Ishikawa (cell line): ENCODE data around the gene ITPR1.

Source experiments
- CEBPB ChIP-seq: IDR thresholded peaks from 2 replicates; pipeline ENCODE4 v1.6.1; 2012
- CREB1 ChIP-seq: IDR thresholded peaks from 2 replicates; pipeline ENCODE4 v1.6.1; 2012; ENCODE audit warnings: low read depth
- EGR1 ChIP-seq: IDR thresholded peaks from 2 replicates; pipeline ENCODE4 v1.6.1; 2012
- EP300 ChIP-seq: IDR thresholded peaks from 2 replicates; pipeline ENCODE4 v1.6.1; 2012; ENCODE audit warnings: borderline replicate concordance
- FOXM1 ChIP-seq: IDR thresholded peaks from 2 replicates; pipeline ENCODE4 v1.6.1; 2012; ENCODE audit warnings: low read depth, borderline replicate concordance
- MAX ChIP-seq: IDR thresholded peaks from 2 replicates; pipeline ENCODE4 v1.6.1; 2012
- TAF1 ChIP-seq: IDR thresholded peaks from 2 replicates; pipeline ENCODE4 v1.6.1; 2012; ENCODE audit warnings: low read depth, mild to moderate bottlenecking
- TCF12 ChIP-seq: IDR thresholded peaks from 2 replicates; pipeline ENCODE4 v1.6.1; 2012; ENCODE audit warnings: low read depth
- USF1 ChIP-seq: IDR thresholded peaks from 2 replicates; pipeline ENCODE4 v1.6.1; 2012
- ZBTB7A ChIP-seq: IDR thresholded peaks from 2 replicates; pipeline ENCODE4 v1.6.1; 2012; ENCODE audit warnings: low read depth
- TF ChIP-seq, protein P1 (sequence below): IDR thresholded peaks from 2 replicates; pipeline ENCODE4 v1.6.1; 2012; ENCODE audit warnings: low read depth, mild to moderate bottlenecking

DNA sequence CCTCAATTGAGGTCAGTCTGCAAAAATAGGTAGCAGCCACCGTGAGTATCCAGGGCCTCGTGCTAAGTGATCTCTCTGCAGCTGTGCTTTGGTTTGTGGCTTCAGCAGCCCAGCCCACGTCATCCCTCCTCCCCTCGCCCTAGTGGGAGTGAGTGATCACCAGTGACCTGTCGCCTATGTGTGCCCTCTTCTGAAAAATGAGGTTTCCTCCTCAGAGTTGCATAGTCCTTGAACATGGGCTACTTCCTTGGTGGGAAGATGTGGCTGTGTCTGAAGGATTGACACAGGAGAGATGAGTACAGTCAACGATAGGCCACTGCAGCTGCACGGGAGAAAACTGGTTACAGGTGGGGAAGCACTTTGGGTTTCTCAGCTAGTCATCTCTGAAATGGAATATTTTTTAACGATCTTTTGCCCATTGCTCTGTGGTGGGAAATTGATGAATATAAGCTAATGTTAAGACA, 341.3 kb downstream of the ITPR1 start:
- TF ChIP-seq FOXM1 (no peak), EP300 (no peak), TAF1 (no peak), ZBTB7A (no peak), USF1 (no peak), TCF12 (no peak), CEBPB (no peak), CREB1 (no peak), EGR1 (no peak), MAX (no peak)
- TF ChIP-seq, protein P1, sequence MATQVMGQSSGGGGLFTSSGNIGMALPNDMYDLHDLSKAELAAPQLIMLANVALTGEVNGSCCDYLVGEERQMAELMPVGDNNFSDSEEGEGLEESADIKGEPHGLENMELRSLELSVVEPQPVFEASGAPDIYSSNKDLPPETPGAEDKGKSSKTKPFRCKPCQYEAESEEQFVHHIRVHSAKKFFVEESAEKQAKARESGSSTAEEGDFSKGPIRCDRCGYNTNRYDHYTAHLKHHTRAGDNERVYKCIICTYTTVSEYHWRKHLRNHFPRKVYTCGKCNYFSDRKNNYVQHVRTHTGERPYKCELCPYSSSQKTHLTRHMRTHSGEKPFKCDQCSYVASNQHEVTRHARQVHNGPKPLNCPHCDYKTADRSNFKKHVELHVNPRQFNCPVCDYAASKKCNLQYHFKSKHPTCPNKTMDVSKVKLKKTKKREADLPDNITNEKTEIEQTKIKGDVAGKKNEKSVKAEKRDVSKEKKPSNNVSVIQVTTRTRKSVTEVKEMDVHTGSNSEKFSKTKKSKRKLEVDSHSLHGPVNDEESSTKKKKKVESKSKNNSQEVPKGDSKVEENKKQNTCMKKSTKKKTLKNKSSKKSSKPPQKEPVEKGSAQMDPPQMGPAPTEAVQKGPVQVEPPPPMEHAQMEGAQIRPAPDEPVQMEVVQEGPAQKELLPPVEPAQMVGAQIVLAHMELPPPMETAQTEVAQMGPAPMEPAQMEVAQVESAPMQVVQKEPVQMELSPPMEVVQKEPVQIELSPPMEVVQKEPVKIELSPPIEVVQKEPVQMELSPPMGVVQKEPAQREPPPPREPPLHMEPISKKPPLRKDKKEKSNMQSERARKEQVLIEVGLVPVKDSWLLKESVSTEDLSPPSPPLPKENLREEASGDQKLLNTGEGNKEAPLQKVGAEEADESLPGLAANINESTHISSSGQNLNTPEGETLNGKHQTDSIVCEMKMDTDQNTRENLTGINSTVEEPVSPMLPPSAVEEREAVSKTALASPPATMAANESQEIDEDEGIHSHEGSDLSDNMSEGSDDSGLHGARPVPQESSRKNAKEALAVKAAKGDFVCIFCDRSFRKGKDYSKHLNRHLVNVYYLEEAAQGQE: no peak
